Kidney glomerular epithelial cell (primary cell): ENCODE data around the gene RUNX1.
A peak's percentile ranks its signal among the peaks of the same experiment; 100 is the strongest.

Experiments used
- DNase-seq: peaks from one replicate; lab custom pipeline; 2025; lab: John Stamatoyannopoulos, UW

Gene RUNX1

DNA sequence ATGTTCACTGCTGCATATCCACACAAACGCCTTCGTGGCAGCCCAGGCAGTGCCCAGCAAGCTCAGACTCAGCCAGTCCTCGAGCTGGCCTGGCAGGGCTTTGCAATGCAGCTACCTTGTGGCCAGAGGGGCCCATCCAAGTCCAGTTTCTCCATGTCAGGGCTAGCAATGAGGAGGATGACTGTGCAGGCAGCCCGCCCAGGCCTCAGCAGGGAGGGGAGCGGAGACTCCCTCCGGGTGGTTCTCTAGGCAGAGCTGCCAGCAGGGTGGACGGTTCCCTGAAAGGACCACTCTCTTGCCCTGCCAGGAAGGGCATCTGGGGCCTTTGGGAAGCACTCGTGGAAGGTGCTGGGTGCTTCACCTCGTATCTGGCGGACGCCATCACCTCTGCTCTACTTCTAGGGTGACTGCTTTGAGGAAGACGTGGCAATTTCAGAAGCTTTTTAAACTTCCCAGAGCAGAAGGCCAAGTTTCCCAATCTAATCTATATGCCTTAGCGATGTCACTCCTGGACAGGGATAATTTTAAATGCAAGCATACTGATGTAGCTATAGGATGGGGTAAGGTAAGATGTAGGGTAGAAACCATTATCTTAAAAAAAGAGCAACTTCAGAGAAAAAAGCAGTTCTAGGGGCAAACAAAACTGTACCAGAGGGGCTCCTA, 56.2 kb downstream of the RUNX1 start:
- no peak for DNase-seq

- no peak for DNase-seq
Observed at GRCh38 chr21:34992180-34992579, 56.9 kb downstream of the RUNX1 start.

- DNase-seq, result no peak
Observed at GRCh38 chr21:34991366-34991957, 57.6 kb downstream of the RUNX1 start.

DNA sequence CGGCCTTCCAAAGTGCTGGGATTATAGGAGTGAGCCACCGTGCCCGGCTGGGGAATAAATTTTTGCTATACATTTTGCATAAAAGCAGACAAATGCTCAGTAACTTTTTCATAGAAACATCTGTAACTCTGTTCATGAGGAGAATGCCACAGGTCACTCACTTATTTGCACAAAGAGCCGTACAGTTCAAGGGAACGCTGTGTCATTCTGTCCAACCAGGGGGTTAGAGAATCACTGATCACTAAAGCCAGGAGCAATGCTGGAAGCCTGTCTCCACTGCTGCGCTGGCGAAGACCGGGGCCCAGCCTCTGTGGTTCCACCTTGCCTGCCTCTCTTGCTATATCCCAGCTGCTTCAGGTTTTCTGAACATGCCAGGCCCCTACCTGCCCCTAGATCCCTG, 58.3 kb downstream of the RUNX1 start:
- no peak for DNase-seq

DNA sequence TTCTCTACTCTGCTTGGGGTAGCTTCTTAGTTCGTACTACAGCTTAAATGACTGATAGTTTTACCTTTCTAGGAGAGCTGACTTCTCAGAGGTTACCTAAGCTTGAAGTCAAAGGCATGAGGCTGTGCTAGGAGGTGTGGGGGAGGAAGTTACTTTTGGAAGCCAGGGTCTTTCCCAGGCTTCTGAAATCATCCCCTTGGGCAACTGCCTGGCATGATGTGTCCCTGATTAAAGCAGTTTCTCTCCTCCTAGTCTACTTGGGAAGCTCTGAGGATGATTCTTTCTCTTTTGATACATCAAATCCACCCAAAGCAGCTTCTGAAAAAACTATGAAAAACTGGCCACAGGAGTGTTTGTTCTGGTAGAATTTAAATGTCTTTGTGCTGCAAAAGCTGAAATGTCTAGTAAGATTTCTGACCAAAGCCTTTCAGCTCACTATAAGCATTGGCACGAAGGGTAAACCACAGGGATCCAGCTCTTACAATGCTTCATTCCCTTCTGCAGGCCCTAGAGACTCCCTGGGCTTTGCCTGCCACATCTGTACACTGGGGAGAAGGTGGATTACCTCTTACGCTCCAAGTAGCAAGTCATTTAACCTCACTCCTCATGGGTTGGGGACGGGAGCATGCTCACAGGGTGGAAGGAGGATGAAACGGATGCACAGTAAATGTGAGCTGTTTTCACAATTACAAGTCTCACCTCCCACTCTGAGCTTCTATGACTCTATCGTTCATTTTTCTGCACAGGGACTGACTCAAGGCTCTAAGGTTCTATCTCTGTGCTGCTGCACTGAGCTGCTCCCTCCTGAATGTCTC, 59.6 kb downstream of the RUNX1 start:
- no peak for DNase-seq

GRCh38 chr21:34988625-34989024, 60.5 kb downstream of the RUNX1 start:
- DNase-seq, result no peak

GRCh38 chr21:34988139-34988538, 61.0 kb downstream of the RUNX1 start:
- no peak for DNase-seq

- no peak for DNase-seq
Observed at GRCh38 chr21:34987501-34988072, 61.5 kb downstream of the RUNX1 start.

DNA sequence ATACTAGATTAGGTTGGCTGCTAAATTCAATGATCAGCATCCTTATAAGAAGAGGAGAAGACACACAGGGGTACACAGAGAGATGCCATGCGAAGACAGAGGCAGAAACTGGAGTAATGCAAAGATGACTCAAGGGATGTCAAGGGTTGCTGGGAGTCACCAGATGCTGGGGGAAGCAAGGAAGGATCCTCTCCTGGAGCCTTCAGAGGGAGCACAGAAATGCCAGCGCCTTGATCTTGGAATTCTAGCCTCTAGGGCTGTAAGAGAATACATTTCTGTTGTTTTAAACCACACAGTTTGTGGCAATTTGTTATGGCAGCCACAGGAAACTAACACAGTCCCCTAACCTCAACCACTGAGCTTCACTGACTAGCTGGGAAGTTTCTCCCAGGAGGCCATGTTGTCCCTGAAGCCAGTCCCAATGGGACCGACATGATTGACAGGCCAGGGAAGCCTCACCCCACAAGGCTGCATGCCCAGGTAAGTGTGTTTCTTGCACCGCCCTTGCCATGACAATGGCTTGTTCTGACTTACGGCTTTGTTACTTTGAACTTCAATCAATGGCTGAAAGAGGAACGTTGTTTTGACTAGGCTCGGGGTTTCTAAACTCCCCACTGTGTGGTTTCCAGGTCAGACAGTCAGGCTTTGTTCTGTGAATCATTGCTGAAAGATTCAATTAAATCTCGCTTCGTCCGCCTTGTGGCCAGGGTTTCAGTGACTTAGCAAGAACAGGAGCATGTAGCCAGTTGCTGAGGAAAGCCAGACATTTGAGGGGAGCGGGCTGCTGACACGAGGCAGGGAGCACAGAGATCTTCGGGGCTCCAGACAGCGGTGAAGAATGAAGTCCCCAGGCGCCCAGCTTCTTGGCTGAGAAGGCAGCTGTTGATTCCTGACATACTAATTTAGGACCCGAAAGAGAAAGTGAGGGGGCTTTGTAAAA, 62.3 kb downstream of the RUNX1 start:
- DNase-seq, result peak; percentile 17

GRCh38 chr21:34984356-34985058, 64.6 kb downstream of the RUNX1 start:
- DNase-seq, result no peak

- peak; percentile 23 for DNase-seq
Observed at GRCh38 chr21:34983680-34984086, 65.4 kb downstream of the RUNX1 start.

DNA sequence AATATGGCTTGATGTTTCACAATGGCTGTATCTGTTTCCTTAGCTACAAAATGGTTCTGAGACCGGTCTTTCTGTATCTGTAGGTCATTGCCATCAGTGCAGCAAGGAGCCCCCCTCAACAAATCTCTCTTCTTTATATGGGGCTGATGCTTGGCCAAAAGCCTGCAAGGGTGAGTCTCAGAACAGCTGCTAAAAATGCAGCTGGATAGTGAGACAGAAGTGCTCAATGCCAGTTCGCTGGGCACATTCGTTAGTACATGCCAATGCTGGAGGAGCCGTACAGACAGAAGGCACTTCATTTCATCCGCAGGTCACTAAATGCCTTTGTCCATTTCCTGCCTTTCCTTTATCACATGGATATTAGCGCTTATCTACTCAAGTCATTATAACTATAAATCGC, 67.3 kb downstream of the RUNX1 start:
- DNase-seq, result no peak

- no peak for DNase-seq
Observed at GRCh38 chr21:34980423-34981115, 68.5 kb downstream of the RUNX1 start.

GRCh38 chr21:34979383-34979782, 69.7 kb downstream of the RUNX1 start:
- no peak for DNase-seq

DNA sequence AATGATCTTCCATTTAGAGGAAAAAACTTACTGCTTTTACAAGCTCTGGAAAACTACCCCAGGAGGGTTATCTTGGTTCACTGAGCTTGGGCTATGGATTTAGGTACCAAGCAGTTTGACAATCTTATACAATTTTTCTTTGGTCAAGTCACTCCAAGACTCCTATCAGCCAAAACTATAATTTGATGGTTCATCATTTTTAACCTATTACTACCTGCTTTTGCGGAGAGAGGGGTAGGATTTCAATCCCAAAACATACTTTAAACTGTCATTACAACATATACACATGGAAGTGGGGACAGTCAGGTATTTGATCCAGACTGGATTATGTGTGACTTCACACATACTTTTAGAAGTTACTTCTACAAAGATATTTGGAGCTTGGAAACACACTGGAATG, 71.8 kb downstream of the RUNX1 start:
- no peak for DNase-seq

DNA sequence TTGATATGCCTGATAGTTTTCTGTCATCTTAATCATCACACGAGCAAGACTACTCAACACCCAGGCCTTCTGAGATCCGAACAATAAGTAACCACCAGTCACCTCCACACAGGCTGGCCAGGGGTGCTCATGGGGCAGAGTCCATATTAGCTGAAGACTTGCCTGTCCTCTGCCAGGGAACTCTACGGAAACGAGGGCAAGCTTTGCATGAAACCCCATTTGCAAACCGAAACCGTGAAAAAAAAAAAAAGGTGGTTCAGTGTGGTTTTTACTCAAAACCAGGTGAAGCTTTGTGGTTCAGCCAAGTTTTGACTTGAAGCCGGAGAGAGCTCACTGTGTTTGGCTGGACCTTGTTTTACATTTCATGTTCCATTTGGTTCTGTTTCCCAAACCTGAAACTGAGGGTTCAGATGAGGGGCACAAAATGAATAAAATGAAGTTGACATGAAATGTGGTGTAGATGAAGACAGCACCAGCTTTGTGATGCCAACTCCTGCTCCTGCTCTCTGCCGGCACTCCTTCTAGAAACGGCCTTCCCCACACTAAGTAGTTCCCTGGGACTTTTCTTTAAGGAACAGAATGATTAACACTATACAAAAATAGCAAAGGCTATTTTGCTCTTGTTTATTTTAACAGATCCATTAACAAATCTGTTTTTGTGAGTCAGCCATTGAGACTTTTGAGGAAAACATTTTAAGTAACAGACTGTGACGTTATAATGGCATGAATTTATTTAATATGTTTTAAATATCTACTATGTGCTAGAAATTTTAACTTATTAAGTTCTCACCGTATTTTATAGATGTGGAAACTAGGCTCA, 74.7 kb downstream of the RUNX1 start:
- no peak for DNase-seq

GRCh38 chr21:34973685-34974084, 75.4 kb downstream of the RUNX1 start:
- no peak for DNase-seq

DNA sequence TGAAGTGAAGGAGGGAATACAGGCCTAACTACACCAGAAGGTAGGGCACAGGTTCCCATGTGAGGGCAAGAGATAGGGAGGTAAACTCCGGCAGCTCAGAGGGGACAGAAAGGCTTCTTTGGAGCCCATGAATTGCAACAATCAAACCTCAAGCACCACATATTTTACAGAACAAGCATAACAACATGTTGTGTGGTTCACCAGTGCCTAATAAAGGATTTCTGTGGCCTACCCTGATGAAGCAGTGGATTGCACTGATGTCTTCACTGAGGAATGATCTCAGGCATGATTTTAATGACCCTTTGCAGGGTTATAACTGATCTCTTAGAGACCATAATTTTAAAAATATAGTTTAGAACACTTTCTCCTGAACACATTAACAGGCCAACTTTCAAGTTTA, 77.4 kb downstream of the RUNX1 start:
- DNase-seq, result no peak

DNA sequence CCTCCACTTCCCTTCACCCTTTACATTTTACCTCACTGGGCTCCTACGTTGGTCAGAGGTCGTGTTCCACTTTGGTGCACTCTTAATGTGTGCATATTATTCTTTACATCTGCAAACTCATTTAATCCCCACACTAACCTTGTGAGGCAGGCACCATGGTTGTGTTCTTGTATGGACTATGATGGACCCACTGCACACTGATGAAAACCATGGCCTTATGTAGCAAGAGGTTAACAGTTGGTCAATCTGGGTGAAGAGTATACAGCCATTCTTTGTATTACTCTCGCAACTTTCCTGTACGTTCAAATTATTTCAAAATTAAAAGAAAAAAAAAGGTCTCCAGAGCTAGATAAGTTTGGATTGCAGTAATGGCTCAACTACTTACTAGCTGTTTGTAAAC, 78.5 kb downstream of the RUNX1 start:
- DNase-seq, result no peak

DNA sequence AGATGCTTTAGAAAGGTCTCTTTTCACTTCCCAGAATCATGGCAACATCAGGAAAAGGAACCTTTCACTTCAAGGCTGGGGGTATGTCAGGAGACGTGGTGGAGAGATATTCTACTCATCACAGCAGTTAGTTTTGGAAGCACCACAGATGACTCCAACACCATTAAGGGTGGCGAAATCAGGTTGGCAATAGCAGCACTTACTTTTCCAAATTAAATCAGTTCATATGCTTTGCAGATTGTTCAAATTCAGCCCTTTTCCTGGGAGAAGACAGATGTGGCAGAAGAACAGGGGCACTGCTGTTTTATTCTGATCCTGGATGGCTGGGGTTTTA, 79.0 kb downstream of the RUNX1 start:
- no peak for DNase-seq
